ENCODE data around the gene FUT7.

GRCh38 chr9:137014166-137014565 lies 17.7 kb downstream of the FUT7 start:
- TF ChIP-seq CTCF (IDR thresholded peaks at IDR 0.05; ENCODE audit: insufficient read depth, low read length, poor library complexity, severe bottlenecking) (no peak), EZH2phosphoT487 (conservative IDR thresholded peaks at IDR 0.05; ENCODE audit: low read length) (no peak)

Data from SU-DHL-6 (cell line).